Uterus (tissue), 4 donors: ENCODE data around the gene POC1B. TPM values are rescaled to one million over a fixed set of nuclear protein-coding genes. Genes with fewer than 3 reads are reported as not detected.

Source experiments
- DNase-seq, 2 donors: peaks; one replicate each; pipeline ENCODE4 v3.0.0-alpha.2; 2019 to 2020
- H3K27ac ChIP-seq, 2 donors: fragments of 200-600 bp; sonication (generic); 1 replicate in 1 of 2; 2 replicates in 1 of 2; pipeline ENCODE4 v1.5.1; 2016 to 2018
- H3K27me3 ChIP-seq, 2 donors: fragments of 200-600 bp; sonication (generic); one replicate each; pipeline ENCODE4 v1.5.1; 2018 to 2019; ENCODE audit warnings: control low read depth in 1 of 2
- H3K36me3 ChIP-seq, 2 donors: fragments of 200-600 bp; sonication (generic); one replicate each; pipeline ENCODE4 v1.5.1; 2019; ENCODE audit warnings: control low read depth in 1 of 2
- H3K4me1 ChIP-seq, 2 donors: fragments of 200-600 bp; sonication (generic); one replicate each; pipeline ENCODE4 v1.5.1; 2018 to 2019; ENCODE audit warnings: control low read depth in 1 of 2
- H3K4me3 ChIP-seq, 2 donors: fragments of 200-600 bp; sonication (generic); 1 replicate in 1 of 2; 2 replicates in 1 of 2; pipeline ENCODE4 v1.5.1; 2018 to 2019; ENCODE audit warnings: mild to moderate bottlenecking in 1 of 2
- H3K9me3 ChIP-seq, 2 donors: fragments of 200-600 bp; sonication (generic); one replicate each; pipeline ENCODE4 v1.5.1; 2019; ENCODE audit warnings: control low read depth in 1 of 2
- POLR2A ChIP-seq, 2 donors: fragments of 450-650 bp; IDR thresholded peaks; one replicate each; pipeline ENCODE4 v1.6.1; 2016; ENCODE audit warnings: antibody characterized with exemption in 2 of 2, mild to moderate bottlenecking in 1 of 2, moderate library complexity in 1 of 2
- intact Hi-C: fragments of 100-400 bp; cut with DNase I; formaldehyde crosslinking; loops from one replicate; pipeline ENCODE4 v1.15.1; 2023; ENCODE audit warnings: low total_unique reads
- total RNA-seq, 4 donors: library from RNA; depleted of rRNA in 3 of 4; stranded (reverse); fragments of >200 nt in 3 of 4; gene quantifications; one replicate each; pipeline versions ENCODE4 v1.1.0 to v1.2.4, GENCODE V29; 2014 to 2023
- TF ChIP-seq, protein P1 (sequence below), 4 experiments: fragments of 200-600 bp in 2 of 4; fragments of 450-650 bp in 2 of 4; sonication (generic) in 2 of 4; IDR thresholded peaks; one replicate each; pipeline ENCODE4 v1.5.1; 2016 to 2019; ENCODE audit warnings: antibody characterized with exemption in 4 of 4, mild to moderate bottlenecking in 2 of 4, moderate library complexity in 1 of 4
- donor health status: DM: yes; HTN: yes; CAD: no.

The POC1B gene
- total RNA-seq, 4 donors from 2014 or later, result 9.7 to 36.8 (median 30.5) TPM

DNA sequence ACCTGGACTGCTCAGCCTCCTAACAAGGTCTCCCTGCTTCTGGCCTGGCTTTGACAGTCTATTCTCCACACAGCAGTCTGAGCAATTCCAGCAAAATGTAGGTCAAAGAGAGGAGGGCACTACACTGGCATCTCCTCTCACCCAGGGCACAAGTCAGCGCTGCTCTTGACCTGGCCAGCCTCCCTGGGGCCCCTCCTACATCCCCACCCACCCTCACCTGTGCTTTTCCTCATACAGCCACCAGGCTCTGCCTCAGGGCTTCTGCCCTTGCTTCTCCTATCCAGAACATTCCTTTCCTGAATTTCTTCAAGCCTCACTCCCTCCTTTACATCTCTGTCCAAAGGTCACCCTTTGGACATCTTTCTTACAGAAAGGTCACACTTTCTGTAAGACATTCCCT, 34.9 kb downstream of the POC1B start:
- H3K27me3 ChIP-seq, result no peaks in the 10 kb centered on the region
- intact Hi-C loops, result no loop called here
- H3K9me3 ChIP-seq, result no peaks in the 10 kb centered on the region

DNA sequence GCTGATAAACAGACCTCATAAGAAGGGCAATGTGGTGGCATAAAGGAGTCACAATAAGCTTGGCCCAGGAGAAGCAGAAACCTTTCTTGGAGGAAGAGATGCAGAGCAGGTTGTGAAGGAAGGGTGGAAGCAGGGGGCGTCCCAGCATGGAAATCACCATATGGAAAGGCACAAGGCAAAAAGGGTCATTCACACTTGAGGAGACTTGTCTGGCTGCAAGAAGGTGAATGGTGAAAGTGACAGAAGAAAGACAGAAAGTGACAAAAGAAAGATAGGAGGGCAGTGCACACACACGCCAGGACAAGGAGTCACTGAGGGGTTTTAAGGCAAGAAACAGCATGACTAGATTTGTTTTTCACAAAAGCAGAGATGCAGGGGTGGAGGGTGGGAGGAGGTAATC, 39.6 kb downstream of the POC1B start:
- Histone ChIP-seq H3K27ac (no peak overlapping the region), H3K36me3 (no peaks in the 10 kb centered on the region), H3K4me1 (no peaks in the 10 kb centered on the region), H3K4me3 (no peak overlapping the region), H3K27me3 (no peaks in the 10 kb centered on the region), H3K9me3 (no peaks in the 10 kb centered on the region)
- TF ChIP-seq, protein P1, sequence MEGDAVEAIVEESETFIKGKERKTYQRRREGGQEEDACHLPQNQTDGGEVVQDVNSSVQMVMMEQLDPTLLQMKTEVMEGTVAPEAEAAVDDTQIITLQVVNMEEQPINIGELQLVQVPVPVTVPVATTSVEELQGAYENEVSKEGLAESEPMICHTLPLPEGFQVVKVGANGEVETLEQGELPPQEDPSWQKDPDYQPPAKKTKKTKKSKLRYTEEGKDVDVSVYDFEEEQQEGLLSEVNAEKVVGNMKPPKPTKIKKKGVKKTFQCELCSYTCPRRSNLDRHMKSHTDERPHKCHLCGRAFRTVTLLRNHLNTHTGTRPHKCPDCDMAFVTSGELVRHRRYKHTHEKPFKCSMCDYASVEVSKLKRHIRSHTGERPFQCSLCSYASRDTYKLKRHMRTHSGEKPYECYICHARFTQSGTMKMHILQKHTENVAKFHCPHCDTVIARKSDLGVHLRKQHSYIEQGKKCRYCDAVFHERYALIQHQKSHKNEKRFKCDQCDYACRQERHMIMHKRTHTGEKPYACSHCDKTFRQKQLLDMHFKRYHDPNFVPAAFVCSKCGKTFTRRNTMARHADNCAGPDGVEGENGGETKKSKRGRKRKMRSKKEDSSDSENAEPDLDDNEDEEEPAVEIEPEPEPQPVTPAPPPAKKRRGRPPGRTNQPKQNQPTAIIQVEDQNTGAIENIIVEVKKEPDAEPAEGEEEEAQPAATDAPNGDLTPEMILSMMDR (IDR thresholded peaks at IDR 0.05), result no peak
- no peak for TF ChIP-seq POLR2A (IDR thresholded peaks at IDR 0.05)
- DNase-seq, result no peak
- intact Hi-C loops, result no loop called here

More for the DNA sequence above, 34.9 kb downstream of the POC1B start:
- TF ChIP-seq, protein P1 (IDR thresholded peaks at IDR 0.05), result no peak
- TF ChIP-seq POLR2A (IDR thresholded peaks at IDR 0.05), result no peak
- Histone ChIP-seq H3K4me1 (no peaks in the 10 kb centered on the region), H3K4me3 (no peak overlapping the region), H3K36me3 (no peaks in the 10 kb centered on the region), H3K27ac (no peak overlapping the region)
- DNase-seq, result no peak

- no peaks in the 10 kb centered on the region for H3K9me3 ChIP-seq
- H3K27me3 ChIP-seq, result no peaks in the 10 kb centered on the region
- TF ChIP-seq, protein P1 (IDR thresholded peaks at IDR 0.05), result no peak
- no peak for TF ChIP-seq POLR2A (IDR thresholded peaks at IDR 0.05)
- no peaks in the 10 kb centered on the region for H3K4me1 ChIP-seq
- no peak for DNase-seq
- H3K4me3 ChIP-seq, result no peak overlapping the region
- intact Hi-C loops, result no loop called here
- H3K27ac ChIP-seq, result no peak overlapping the region
- no peaks in the 10 kb centered on the region for H3K36me3 ChIP-seq
Observed at GRCh38 chr12:89484470-89484869, 41.4 kb downstream of the POC1B start.

GRCh38 chr12:89481213-89481914, 44.5 kb downstream of the POC1B start:
- no peak for TF ChIP-seq POLR2A (IDR thresholded peaks at IDR 0.05)
- TF ChIP-seq, protein P1 (IDR thresholded peaks at IDR 0.05), result no peak
- no peak for DNase-seq
- no peak overlapping the region for H3K27ac ChIP-seq
- H3K36me3 ChIP-seq, result no peaks in the 10 kb centered on the region
- no peaks in the 10 kb centered on the region for H3K9me3 ChIP-seq
- intact Hi-C loops, result no loop called here
- no peak overlapping the region for H3K4me3 ChIP-seq
- H3K27me3 ChIP-seq, result no peaks in the 10 kb centered on the region
- no peaks in the 10 kb centered on the region for H3K4me1 ChIP-seq

DNA sequence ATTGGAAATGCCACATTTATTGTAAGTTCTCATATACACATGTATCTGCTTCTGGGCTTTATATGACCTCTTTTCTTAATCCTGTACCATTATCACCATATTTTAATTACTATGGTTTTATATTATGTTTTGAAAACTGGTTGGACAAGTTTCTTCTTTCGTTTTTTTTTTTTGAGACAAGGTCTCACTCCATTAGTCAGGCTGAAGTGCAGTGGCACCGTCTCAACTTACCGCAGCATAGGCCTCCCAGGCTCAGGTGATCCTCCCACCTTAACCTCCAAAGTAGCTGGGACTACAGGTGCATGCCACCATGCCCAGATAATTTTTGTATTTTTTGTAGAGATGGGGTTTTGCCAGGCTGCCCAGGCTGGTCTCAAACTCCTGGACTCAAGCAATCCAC, 45.9 kb downstream of the POC1B start:
- intact Hi-C loops, result no loop called here
- H3K4me1 ChIP-seq, result no peaks in the 10 kb centered on the region
- no peak for TF ChIP-seq POLR2A (IDR thresholded peaks at IDR 0.05)
- TF ChIP-seq, protein P1 (IDR thresholded peaks at IDR 0.05), result no peak
- no peaks in the 10 kb centered on the region for H3K9me3 ChIP-seq
- H3K4me3 ChIP-seq, result no peak overlapping the region
- H3K36me3 ChIP-seq, result no peaks in the 10 kb centered on the region
- no peaks in the 10 kb centered on the region for H3K27me3 ChIP-seq
- no peak for DNase-seq
- H3K27ac ChIP-seq, result no peak overlapping the region
